NCI-H1694 treated with DMSO at 0.1 percent for 48 hours (cell line): ENCODE measurements around the gene EFCAB10.
A peak's percentile ranks its signal among the peaks of the same experiment; 100 is the strongest.

Experiments used
- DNase-seq: peaks from one replicate; lab custom pipeline; 2025; lab: John Stamatoyannopoulos, UW

The EFCAB10 gene, protein sequence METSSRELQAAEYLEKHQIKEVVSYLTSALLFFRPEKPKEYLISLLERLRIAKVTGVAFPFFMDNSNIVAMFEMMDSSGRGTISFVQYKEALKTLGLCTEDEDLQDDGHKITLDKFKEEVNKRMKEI

DNA sequence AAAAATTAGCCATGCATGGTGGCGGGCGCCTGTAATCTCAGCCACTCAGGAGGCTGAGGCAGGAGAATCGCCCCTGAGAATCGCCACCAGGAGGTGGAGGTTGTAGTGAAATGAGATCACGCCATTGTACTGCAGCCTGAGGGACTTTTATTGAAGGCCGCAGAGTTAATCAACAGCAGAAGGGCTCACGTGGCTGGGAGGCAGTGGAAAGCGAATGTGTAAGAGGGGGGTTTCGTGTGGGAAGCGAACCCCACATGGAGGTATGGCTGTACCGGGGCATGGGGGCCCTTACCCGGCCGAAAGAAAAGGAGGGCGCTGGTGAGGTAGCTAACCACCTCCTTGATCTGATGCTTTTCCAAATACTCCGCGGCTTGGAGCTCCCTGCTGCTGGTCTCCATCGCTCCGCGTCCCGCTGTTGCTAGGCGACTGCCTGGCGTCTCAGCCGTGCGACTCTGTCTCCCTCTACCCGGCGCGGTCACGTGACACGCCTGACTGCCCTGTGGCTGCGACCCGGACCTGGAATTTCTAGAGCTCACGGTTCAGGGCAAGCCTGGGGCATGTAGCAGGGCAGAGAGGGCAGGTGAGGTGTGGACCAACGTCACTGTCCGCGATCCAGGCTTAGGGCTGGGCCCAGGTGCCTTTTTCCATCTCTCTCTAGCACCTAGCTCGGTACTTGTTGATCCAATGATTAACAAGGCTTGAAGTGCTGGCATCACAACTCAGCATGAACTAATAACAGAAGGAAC, at the start of gene EFCAB10:
EFCAB10 (minus strand) TSS at position 428 of the 746 bp plus-strand sequence; CDS start at position 398, 30 bp downstream.
- peak; percentile 57 for DNase-seq

DNA sequence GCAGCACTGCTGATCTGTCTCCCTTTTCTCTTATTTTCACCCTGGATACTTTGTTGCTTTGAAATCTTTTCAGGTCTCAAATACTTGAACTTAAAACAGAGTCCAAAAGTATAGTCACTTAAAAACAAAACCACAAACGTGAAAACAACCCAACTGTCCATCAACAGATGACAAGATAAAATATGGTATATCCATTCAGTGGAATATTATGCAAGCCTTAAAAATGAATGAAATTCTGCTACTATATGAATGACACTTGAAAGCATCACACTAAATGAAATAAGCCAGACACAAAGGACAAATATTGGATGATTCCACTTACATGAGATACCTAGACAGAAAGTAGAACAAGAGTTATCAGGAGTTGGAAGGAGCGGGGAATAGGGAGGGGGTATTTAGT, 44.7 kb upstream of the EFCAB10 start:
- DNase-seq: no peak

DNA sequence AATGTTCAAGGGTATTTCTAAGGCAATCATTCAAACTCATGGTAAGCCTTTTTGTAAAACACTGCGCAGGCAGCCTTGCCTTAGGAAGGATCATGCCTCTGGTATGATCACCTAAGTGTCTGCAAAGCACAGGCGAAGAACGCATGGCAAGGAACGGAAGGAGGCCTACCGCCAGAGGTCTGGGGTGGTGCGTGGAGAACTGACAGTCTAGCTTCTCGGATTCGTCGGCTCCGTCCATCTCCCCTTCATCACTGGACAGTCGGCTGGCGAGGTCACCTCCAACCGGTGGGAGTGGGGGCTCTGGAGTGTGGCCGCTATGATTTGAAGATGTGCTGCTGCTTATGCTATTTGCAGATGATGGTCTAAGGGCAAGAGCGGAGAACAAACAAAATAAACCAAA, 42.6 kb upstream of the EFCAB10 start:
- DNase-seq: no peak

DNA sequence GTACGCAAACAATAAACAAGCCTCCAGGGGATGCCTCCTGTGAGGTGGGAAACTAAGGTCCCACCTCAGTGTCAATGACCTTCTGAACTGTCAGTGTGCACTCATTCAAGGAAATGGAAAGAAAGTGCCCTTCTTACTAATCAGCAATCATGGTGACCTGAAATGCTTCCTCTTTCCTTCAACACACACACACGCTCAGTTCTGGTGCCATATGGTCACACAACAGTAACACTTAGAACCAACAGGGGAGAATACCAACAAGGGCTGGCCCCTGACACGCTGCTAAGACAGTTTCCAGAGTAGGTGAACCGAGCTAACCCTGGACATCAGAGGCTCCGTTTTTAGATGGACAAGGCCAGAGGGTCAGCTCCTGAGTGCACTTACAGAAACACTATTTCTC, 42.1 kb upstream of the EFCAB10 start:
- DNase-seq: no peak

DNA sequence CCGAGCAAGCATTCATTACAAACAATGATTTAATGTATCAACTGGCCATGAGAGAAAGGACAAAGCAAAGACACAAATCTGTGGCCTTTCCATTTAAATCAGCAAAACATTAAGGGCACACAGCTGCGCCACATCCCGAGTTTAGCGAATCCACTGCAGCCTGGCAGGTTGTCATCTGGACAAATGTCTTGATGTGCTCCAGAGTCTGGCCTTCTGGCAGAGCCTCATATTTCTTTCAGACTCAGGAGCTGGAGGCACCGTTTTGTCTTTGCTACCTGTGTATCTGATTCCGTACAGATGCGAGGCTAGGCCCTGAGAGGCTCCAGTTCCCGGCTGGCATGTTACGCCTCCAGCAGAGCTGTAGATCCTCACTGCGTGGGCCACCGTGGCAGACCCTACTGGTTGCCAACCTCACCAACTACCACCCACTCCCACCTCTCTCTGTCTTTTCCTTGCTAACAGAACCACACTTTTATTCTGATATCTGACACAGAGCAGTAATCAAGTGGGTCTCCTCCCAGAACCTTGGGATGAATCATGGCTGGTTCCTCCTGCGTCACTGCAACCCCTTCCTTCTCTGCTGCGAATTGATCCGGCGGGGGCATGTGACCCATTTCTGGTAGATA, 40.9 kb upstream of the EFCAB10 start:
- DNase-seq: no peak

DNA sequence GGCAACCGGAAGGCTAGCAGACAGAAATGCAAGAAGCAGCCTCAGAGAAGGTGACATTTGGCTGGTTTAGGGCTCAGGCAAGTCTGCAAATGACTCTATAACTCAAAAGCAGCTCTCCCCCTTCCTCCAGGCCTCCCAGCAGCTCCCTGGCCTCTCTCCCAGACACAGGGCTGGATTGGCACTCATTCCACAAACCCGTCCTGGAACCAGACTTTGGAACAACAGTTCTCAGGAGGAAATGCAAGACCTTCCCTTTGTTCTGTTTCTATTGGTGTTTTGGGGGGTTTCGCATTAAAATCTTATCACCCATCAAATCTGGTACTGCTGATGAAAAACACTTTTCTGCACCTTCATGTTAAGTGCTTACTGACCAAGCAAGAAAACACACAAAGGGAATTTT, 40.3 kb upstream of the EFCAB10 start:
- DNase-seq: no peak

DNA sequence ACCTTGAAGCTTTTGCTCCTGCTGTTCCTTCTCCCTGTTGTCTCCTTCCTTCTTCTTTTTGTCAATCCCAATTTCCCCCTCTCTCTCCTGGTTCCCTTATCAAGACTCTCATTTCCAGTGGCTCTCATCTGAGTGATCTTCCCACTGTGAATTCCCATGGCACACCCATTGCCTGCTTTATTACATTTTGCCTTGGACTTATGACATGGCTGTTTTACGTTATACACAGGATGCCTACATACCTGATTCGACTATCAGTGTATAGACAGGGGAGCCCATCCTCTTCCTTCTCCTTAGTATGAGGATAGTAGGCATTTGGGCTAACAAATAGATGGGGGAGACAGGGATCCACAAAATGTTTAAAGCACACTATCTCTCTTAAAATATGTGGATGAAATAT, 39.9 kb upstream of the EFCAB10 start:
- no peak for DNase-seq

DNA sequence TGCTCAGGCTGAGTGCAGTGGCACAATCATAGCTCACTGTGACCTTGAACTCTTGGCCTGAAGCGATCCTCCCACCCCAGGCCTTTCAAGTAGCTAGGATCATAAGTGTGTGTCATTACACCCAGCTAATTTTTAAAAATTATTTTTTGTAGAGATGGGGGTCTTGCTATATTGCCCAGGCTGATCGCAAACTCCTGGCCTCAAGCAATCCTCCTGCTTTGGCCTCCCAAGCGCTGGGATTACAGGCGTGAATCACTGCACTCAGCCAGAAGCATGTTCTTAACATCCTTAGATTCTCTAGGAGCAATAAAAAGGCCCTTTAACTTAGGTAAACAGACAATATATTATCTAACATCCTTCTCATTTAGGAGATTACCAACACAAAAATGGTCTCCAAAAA, 38.3 kb upstream of the EFCAB10 start:
- no peak for DNase-seq

DNA sequence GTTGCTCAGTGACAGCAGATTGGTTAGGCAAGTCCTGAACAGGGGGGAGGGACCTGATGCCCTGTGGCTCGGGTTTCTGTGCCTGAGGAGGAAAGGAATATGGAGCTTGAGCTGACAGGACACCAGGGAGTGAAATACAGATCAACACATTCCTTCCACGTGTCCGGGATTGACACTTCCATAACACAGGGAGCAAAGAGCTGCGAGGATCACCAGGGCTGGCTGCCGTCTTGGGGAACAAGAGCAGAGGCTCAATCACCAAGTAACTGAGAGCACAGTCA, 36.7 kb upstream of the EFCAB10 start:
- no peak for DNase-seq

DNA sequence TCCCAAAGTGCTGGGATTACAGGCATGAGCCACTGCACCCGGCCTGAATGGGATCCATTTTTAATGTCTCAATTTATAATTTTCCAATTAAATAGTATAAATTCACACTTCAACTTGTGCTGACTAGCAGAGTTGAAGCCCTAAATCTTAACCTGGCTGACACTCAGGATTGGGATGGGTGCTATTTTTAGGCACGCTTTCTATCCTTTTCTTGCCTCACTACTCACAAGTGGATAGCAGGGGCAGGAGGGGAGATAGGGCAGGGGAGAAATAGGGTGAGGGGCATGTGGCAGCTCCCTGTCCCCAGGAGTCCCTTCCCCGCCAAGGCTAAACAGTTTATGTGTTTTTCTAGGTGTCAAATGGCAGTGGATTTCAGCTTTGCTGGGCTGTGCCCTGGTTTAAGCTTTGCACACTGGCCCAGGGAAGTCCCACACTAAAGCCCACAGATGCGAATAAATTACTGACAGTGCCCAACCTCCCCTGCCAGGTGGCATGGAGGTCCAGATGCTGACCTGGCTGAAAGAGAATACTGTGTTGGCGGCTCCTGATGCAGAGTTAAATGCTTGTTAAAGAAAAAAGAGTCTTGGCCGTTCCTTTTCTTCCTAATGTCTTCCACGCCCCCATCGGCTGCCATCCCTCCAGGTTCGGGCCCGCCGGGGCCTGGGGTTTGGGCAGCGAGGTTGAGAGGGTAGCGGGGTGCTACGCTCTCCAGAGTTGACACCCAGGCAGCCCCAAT, 36.2 kb upstream of the EFCAB10 start:
- DNase-seq: no peak

DNA sequence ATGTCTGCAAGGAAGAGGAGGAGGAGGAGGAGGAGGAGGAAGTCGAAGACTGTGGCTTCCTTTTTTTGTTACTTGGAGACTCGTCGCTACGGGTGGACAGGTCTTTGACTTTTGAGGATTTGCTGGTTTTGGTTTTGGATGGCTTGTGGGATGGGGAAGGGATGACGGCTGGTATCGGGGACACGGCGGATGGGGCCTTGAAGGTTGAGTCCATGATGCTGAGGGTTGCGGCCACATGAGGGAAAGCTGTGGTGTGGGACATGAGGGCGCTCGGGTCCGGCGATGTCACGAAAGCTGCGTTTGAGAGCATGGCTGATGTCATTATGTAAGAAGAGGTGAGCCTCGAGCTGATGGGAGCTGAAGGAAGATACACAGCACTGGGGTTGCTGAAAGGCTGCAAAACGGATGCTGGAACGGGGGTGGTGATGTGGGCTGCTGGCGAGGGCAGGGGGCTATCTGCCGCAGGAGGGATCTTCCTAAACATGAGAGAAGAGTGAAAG, 33.1 kb upstream of the EFCAB10 start:
- DNase-seq: no peak

DNA sequence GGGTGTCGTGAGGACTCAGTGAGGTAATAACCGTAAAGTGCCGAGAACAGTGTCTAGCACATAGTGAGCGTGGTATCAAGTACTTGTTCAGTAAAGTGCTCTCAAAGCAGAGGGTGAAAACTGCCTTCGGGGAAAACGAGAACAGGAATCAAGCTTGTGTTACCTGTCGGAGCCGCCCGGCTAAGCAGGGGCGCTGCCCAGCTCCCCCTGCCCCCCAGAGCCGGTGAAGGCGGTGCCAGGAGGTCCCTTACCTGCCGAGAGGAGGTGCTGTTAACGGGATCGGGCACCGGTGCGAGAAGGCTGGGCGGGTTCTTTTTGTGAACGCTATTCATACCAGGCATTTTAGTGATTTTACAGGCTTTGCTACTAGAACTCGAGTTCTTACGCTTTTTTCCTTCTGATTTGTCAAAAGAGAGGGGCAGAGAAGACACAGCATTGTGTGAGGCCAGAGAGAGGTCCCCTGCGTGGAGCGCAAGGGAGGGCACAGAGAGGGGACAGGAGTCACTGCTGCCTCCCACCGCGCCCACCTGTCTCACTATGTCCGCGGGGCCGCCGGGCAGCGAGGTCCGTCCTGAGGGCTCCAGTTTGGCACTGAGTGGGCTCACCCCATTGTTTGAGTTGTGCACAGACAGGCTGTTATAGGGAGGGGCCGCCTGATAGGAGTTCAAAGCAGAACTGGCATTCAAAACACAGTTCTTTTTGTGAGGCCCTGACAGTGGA, 32.5 kb upstream of the EFCAB10 start:
- DNase-seq: no peak

DNA sequence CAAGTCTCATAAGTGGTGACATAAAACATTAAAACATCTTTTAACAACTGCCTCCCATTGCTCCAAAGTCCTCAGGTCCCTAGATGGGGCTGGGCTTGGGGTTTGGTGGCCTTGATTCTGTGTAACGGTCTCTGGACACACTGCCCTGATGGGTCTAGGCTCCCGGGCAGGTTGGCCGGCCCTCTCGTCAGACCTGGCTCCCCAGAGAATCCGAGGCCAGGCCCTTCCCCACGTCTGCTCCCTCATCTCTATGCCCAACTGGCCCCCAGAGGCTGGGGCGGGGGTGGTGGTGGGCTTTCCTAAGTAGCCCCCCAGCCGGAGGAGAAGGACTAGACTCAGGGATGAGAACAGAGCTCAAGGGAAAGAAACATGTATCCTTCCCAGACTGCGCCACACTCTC, 31.5 kb upstream of the EFCAB10 start:
- DNase-seq: no peak

DNA sequence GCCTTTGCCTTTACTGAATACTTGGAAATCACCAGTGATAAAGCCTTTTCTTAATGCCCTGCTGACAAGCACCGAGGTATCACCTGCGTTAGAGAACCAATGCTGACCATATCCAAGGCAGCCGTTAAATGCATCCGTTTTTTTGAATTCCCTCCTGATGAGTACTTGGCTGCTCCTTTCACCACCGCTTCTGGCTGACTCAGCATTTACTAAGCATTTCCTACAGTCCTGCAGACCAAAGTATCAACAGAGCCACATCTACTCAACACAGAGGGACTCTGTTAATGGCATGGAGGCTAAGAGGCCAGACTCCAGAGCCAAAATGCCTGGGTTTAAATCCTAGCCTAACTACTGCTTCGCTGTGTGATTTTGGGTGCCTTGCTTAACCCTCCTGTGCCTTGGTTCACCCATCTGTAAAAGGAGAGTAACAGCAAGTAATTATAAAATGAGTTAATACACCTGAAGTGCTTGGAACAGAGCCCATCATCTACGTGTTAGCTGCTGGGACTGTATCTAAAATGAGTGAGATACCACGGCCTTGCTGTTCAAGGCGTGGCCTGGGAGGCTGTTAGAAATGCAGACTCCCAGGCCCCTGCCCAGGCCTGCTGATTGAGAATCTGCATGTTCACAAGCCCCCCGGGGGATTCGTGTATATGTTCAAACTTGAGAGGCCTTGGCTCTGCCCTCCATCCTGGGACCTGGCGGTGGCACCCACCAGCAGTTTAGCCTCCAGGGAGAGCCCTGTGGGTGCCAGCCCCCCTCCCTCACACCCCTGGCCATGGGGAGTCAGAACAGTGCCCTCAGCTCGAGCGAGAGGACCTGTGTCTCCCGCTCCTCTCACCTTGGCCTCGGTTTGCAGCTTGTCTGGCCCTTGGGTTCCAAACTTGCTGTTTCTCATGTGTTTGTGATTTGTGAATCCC, 30.8 kb upstream of the EFCAB10 start:
- no peak for DNase-seq

DNA sequence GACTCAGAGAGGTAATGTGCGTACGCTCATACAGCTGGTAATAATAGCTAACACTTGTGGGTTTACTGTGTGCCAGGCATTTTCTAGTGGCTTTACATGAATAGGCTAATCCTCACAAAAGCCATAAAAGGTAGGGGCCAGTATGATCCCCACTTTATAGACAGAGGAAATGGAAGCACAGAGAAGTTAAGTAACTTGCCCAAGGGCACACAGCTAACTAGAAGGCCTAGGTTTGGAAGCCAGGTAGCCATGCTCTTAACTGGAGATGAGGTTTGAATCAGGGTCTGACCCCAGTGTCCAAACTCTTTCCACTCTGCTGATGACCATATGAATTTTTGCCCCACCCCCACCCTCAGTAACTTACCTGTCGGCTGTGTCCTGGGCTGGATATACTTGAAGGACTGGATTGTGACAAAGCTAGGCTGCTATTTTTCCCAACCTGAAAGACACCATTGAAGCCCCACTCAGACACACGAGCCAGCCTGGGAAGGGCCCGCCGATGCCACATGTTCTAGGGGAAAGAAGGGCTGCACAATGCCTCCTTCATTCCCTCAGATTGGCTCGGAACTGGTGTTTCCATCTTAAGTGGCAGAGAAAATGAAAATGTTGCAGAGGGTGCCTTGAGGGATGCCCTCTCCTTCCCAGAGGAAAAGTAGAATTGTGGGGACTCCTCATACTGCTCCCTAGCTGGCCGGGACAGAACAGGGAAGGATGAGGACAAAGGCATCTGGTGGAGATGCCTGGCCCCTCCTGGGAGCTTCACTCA, 29.1 kb upstream of the EFCAB10 start:
- DNase-seq: no peak

DNA sequence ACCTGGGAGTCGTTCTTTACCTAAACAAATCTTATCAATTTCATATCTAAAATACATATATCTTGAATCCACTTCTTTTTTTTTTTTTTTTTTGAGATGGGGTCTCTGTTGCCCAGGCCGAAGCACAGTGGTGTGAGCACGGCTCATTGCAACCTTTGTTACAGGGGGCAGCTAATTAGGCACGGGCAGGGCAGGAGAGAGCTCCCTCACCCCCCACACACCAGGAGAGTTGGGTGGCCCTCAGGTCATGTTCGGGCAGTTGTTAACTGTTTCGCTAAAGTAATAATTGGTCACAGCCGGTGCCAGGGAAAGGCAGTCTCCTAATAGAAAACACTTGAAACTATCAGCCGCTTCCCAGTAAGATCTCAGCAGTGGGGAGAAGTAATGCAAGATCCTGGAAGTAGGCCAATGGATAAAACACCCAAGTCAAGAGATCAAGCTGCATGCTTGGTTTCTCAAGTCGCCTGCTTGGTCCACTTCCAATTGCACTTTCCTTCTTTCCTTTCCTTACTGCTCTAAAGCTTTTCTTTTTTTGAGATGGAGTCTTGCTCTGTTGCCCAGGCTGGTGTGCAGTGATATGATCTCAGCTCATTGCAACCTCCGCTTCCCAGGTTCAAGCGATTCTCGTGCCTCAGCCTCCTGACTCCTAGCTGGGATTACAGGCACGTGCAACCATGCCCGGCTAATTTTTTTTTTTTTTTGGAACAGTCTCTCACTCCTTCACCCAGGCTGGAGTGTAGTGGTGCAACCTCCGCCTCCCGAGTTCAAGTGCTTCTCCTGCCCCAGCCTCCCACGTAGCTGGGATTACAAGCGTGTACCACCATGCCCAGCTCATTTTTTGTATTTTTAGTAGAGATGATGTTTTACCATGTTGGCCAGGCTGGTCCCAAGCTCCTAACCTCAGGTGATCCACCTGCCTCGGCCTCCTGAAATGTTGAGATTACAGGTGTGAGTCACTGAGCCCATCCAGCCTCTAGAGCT, 21.3 kb upstream of the EFCAB10 start:
- no peak for DNase-seq

DNA sequence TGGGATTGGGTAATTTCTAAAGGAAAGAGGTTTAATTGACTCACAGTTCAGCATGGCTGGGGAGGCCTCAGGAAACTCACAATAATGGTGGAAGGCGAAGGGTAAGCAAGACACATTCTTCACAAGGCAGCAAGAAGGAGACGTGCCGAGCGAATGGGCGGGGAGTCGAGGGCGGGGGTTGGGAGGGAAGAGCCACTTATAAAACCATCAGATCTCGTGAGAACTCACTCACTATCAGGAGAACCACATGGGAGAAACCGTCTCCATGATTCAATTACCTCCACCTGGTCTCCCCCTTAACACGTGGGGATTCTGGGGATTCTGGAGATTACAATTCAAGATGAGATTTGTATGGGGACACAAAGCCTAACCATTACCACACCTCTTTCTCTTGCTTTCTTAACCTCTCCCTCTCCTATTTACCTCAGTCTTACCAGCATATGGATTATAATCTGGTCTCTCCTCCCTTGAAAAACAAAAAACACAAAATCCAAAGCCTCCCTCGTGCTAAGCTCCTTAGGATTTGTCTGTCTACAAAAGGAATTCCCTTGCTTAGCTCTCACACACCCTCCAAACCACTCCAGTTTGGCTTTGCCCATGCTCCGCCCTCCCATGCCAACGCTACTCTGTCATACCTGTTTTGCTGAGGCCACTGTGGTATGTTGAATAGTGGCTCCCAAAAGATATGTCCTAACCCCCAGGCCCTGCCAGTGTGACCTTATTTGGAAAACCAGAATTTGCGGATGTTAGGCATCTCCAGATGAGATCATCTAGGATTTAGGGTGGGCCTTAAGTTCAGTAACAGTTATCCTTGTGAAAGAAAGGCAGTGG, 19.6 kb upstream of the EFCAB10 start:
- no peak for DNase-seq

DNA sequence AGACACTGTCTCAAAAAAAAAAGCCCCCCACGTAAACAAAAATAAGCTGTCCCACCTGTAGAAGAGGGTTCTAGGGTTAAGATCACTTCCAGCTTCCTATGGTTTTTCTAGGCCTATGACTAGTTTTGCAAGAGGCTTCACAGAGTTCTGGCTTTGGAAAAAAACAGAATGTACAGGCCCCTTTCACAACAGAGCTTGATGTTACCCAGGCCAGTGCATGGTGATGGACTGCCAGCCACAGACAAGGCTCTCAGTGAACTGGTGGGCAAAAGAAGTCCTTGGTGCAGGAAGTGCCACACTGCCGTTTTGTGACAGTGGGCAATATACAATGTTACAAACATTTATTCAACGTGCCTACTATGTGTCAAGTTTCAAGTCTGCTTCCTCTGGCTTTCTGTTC, 18.3 kb upstream of the EFCAB10 start:
- DNase-seq: no peak
